B cell (primary cell): ENCODE data around the gene CREB3L1. TPM values are rescaled to one million over a fixed set of nuclear protein-coding genes. Genes with fewer than 3 reads are reported as not detected.

Experiments
- ATAC-seq: fragments of 200-7000 bp; cut with Tn5 transposase; one replicate; pipeline ENCODE4 v1.10.0; 2021; ENCODE audit warnings: low read depth, mild to moderate bottlenecking, moderate number of reproducible peaks, moderate library complexity
- CTCF ChIA-PET: fragments of 350-600 bp; sonication (Branson Sonifier 250); formaldehyde crosslinking; loops from one replicate; lab custom pipeline; 2021; ENCODE audit warnings: antibody characterized with exemption, inconsistent platforms; lab: Charles Lee
- POLR2A ChIA-PET: fragments of 350-600 bp; sonication (Branson Sonifier 250); formaldehyde crosslinking; loops from one replicate; lab custom pipeline; 2021; ENCODE audit warnings: antibody characterized with exemption; lab: Charles Lee
- DNase-seq: peaks from one replicate; pipeline ENCODE4 v3.0.0; 2013
- H2AFZ ChIP-seq: 2 replicates; pipeline ENCODE4 v1.6.1; 2012; ENCODE audit warnings: mild to moderate bottlenecking, low read depth, low read length; ENCODE audit not compliant: insufficient read depth, poor library complexity, severe bottlenecking
- H3K27ac ChIP-seq, 2 donors: 1 replicate in 1 of 2; 2 replicates in 1 of 2; pipeline ENCODE4 v1.5.1; 2012 to 2013; ENCODE audit warnings: low read length in 2 of 2, mild to moderate bottlenecking in 2 of 2, moderate library complexity in 1 of 2
- H3K27me3 ChIP-seq, 4 experiments: fragments of 200-600 bp in 1 of 4; sonication (generic) in 1 of 4; replicated peaks in 1 of 4; 1 replicate in 2 of 4; 2 replicates in 2 of 4; pipeline versions ENCODE4 v1.6.1 to v1.7.0; 2013 to 2016; ENCODE audit warnings: low read length in 3 of 4, mild to moderate bottlenecking in 2 of 4, mixed read lengths in 1 of 4, moderate library complexity in 1 of 4; ENCODE audit not compliant: insufficient read depth in 4 of 4, control insufficient read depth in 3 of 4; ENCODE audit errors: control extremely low read depth in 1 of 4
- H3K36me3 ChIP-seq, 2 experiments: replicated peaks in 1 of 2; 1 replicate in 1 of 2; 2 replicates in 1 of 2; pipeline versions ENCODE4 v1.6.1 to v1.7.1; 2013; ENCODE audit warnings: low read length in 1 of 2; ENCODE audit not compliant: insufficient read depth in 2 of 2, control insufficient read depth in 1 of 2; ENCODE audit errors: control extremely low read depth in 1 of 2, extremely low read depth in 1 of 2
- H3K4me1 ChIP-seq, 2 donors: fragments of 200-600 bp in 1 of 2; sonication (generic) in 1 of 2; 1 replicate in 1 of 2; 2 replicates in 1 of 2; pipeline versions ENCODE4 v1.5.1 to v1.6.1; 2013 to 2017; ENCODE audit warnings: low read length in 2 of 2; ENCODE audit not compliant: control insufficient read depth in 2 of 2, insufficient read depth in 2 of 2
- H3K4me2 ChIP-seq: replicated peaks from 2 replicates; pipeline ENCODE3; 2012; ENCODE audit warnings: mild to moderate bottlenecking, low read depth, low read length; ENCODE audit not compliant: poor library complexity, severe bottlenecking
- H3K4me3 ChIP-seq, 5 experiments: fragments of 200-600 bp in 1 of 5; sonication (generic) in 1 of 5; 1 replicate in 3 of 5; 2 replicates in 2 of 5; pipeline versions ENCODE4 v1.5.1 to v1.7.0; 2011 to 2016; ENCODE audit warnings: low read length in 4 of 5, mild to moderate bottlenecking in 4 of 5, low read depth in 2 of 5, control low read depth in 1 of 5, moderate library complexity in 1 of 5; ENCODE audit not compliant: insufficient read depth in 1 of 5; ENCODE audit errors: control extremely low read depth in 1 of 5, extremely low read depth in 1 of 5
- H3K79me2 ChIP-seq: fragments of 200-600 bp; sonication (generic); one replicate; pipeline ENCODE4 v1.6.0; 2016; ENCODE audit warnings: low read length; ENCODE audit not compliant: control insufficient read depth, insufficient read depth
- H3K9ac ChIP-seq: fragments of 200-600 bp; sonication (generic); 2 replicates; pipeline ENCODE4 v1.6.1; 2017; ENCODE audit warnings: mild to moderate bottlenecking, low read length, moderate library complexity
- H3K9me3 ChIP-seq, 3 donors: one replicate each; pipeline versions ENCODE4 v1.6.1 to v1.7.1; 2013; ENCODE audit warnings: low read length in 2 of 3; ENCODE audit not compliant: control insufficient read depth in 2 of 3, insufficient read depth in 1 of 3; ENCODE audit errors: control extremely low read depth in 1 of 3
- H4K20me1 ChIP-seq: 2 replicates; pipeline ENCODE4 v1.6.0; 2012; ENCODE audit warnings: mild to moderate bottlenecking, low read length; ENCODE audit not compliant: insufficient read depth, control insufficient read depth, poor library complexity, severe bottlenecking
- H3K27ac Mint-ChIP-seq: one replicate; pipeline ENCODE4 v1.8.0; 2021; ENCODE audit warnings: mixed read lengths
- H3K27me3 Mint-ChIP-seq: one replicate; pipeline ENCODE4 v1.8.0; 2021; ENCODE audit warnings: mixed read lengths
- H3K4me1 Mint-ChIP-seq: one replicate; pipeline ENCODE4 v1.8.0; 2021; ENCODE audit warnings: mixed read lengths
- H3K4me3 Mint-ChIP-seq: one replicate; pipeline ENCODE4 v1.8.0; 2021; ENCODE audit warnings: mixed read lengths
- H3K9me3 Mint-ChIP-seq: one replicate; pipeline ENCODE4 v1.8.0; 2022; ENCODE audit warnings: mixed read lengths; ENCODE audit not compliant: insufficient read depth
- CTCF ChIP-seq: fragments of 200-600 bp; IDR thresholded peaks from one replicate; pipeline ENCODE4 v1.8.0; 2022; ENCODE audit warnings: antibody characterized with exemption, mild to moderate bottlenecking
- EZH2 ChIP-seq: IDR thresholded peaks from 2 replicates; pipeline ENCODE4 v1.6.1; 2012; ENCODE audit warnings: borderline replicate concordance, low read depth, mild to moderate bottlenecking, moderate library complexity, low read length; ENCODE audit not compliant: insufficient read depth, poor library complexity, severe bottlenecking
- WGBS: methylation state at CpG from one replicate; pipeline ENCODE4 v1.1.5; 2013; ENCODE audit warnings: missing lambda C conversion rate; ENCODE audit not compliant: insufficient coverage; 5-methylcytosine and 5-hydroxymethylcytosine counted together
- intact Hi-C: fragments of 100-400 bp; cut with micrococcal nuclease; formaldehyde crosslinking; loops from one replicate; pipeline ENCODE4 v1.10.0; 2022
- polyA plus RNA-seq: library from polyadenylated mRNA; depleted of rRNA; stranded (reverse); fragments of >200 nt; gene quantifications from 2 replicates; pipeline ENCODE4 v1.2.3, GENCODE V29; 2012
- total RNA-seq, 2 donors: library from RNA; stranded (reverse); fragments of 120-200 nt in 1 of 2; gene quantifications; 1 replicate in 1 of 2; 2 replicates in 1 of 2; pipeline versions ENCODE4 v1.2.3 to v1.2.4, GENCODE V29; 2013 to 2022

The CREB3L1 gene
- total and polyA plus RNA-seq, 2 donors (not counting 1 experiment from before 2014, with no cell fraction given): not detected

DNA sequence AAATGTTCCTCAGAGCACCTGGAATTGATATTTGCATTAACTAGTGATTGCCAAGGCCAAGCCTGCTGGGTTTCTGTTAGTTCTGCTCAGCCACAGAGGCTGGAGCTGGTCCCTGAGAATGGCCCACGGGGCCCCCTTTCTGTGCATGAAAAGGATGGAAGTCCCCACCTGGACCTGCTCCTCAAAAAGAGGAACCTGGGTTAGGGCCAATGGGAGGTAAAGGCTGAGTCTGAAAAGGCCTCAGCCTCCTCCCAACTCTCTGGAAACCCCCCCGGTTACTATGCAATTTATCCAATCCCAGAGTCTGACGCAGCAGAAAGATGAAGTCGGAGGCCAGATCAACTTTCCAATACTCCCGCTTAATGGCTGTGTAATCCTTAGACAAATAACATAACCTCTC, 6.8 kb upstream of the CREB3L1 start:
- Mint-ChIP-seq H3K4me1 (no peaks in the 10 kb centered on the region), H3K27me3 (peaks cover 20% of the 10 kb centered on the region), H3K9me3 (no peaks in the 10 kb centered on the region), H3K4me3 (no peak overlapping the region), H3K27ac (no peak overlapping the region)
- TF ChIP-seq EZH2 (no peak), CTCF (no peak)
- peaks cover 0 to 1% (median 0%) of the 10 kb centered on the region in 4 experiments for H3K27me3 ChIP-seq
- no peaks in the 10 kb centered on the region for H3K4me1 ChIP-seq
- WGBS: 59% methylated on average over 3 of the region's 5 CpGs
- no peak overlapping the region for H3K27ac ChIP-seq
- H3K4me3 ChIP-seq: no peak overlapping the region
- no peaks in the 10 kb centered on the region for H3K36me3 ChIP-seq
- no peak overlapping the region for H2AFZ ChIP-seq
- no peak overlapping the region for H3K4me2 ChIP-seq
- ChIA-PET POLR2A (no interaction called here), CTCF (no interaction called here)
- intact Hi-C loops: no loop called here
- no peaks in the 10 kb centered on the region for H4K20me1 ChIP-seq
- H3K9ac ChIP-seq: no peak overlapping the region
- no peaks in the 10 kb centered on the region for H3K79me2 ChIP-seq
- DNase-seq (peak; percentile 19), ATAC-seq (no peak)
- no peaks in the 10 kb centered on the region for H3K9me3 ChIP-seq

GRCh38 chr11:46271407-46271806, 6.1 kb upstream of the CREB3L1 start:
- intact Hi-C loops: no loop called here
- ChIA-PET POLR2A (no interaction called here), CTCF (no interaction called here)
- no peaks in the 10 kb centered on the region for H3K9me3 Mint-ChIP-seq
- Histone ChIP-seq H3K27ac (no peak overlapping the region), H4K20me1 (no peaks in the 10 kb centered on the region), H3K4me1 (no peaks in the 10 kb centered on the region), H3K9ac (no peak overlapping the region), H3K27me3 (peaks cover 0 to 5% (median 5%) of the 10 kb centered on the region in 4 experiments), H3K9me3 (no peaks in the 10 kb centered on the region), H3K79me2 (no peaks in the 10 kb centered on the region), H3K4me3 (no peak overlapping the region), H2AFZ (no peak overlapping the region), H3K36me3 (no peaks in the 10 kb centered on the region), H3K4me2 (no peak overlapping the region)
- no peak overlapping the region for H3K4me3 Mint-ChIP-seq
- no peak for DNase-seq
- no peak for ATAC-seq
- no peak overlapping the region for H3K27ac Mint-ChIP-seq
- no peaks in the 10 kb centered on the region for H3K4me1 Mint-ChIP-seq
- peaks cover 25% of the 10 kb centered on the region for H3K27me3 Mint-ChIP-seq
- WGBS: 100% methylated on average over 1 of the region's 1 CpG
- TF ChIP-seq EZH2 (no peak), CTCF (no peak)
